GM12801 (cell line): ENCODE measurements around the gene TRPV6.

Experiments
- TF ChIP-seq, protein P1 (sequence below): IDR thresholded peaks from one replicate; pipeline ENCODE4 v1.5.1; 2011; ENCODE audit warnings: control low read depth; ENCODE audit not compliant: insufficient read length; ENCODE audit errors: extremely low read depth

Gene TRPV6

GRCh38 chr7:142927085-142927745, 41.7 kb upstream of the TRPV6 start:
- TF ChIP-seq, protein P1, sequence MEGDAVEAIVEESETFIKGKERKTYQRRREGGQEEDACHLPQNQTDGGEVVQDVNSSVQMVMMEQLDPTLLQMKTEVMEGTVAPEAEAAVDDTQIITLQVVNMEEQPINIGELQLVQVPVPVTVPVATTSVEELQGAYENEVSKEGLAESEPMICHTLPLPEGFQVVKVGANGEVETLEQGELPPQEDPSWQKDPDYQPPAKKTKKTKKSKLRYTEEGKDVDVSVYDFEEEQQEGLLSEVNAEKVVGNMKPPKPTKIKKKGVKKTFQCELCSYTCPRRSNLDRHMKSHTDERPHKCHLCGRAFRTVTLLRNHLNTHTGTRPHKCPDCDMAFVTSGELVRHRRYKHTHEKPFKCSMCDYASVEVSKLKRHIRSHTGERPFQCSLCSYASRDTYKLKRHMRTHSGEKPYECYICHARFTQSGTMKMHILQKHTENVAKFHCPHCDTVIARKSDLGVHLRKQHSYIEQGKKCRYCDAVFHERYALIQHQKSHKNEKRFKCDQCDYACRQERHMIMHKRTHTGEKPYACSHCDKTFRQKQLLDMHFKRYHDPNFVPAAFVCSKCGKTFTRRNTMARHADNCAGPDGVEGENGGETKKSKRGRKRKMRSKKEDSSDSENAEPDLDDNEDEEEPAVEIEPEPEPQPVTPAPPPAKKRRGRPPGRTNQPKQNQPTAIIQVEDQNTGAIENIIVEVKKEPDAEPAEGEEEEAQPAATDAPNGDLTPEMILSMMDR, result no peak

DNA sequence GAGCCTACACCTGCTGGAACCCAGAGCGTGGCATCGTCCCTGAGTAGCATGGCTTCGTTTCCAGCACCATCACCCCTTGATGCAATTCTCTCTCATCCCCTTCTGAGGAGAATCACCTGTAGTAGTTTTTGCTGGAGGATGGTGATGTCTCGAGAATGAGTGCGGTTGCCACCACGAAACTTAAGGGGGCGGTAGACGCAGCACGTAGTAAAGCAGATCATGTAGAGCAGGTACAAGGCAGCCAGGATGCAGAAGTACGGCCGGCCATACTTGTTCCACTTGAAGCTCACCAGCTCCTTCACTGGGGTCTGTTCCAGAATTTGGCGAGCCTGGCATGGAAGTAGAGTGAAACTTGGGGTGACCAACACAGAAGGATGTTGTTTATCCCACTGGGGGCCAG, 39.9 kb upstream of the TRPV6 start:
- TF ChIP-seq, protein P1, result no peak

- TF ChIP-seq, protein P1, result no peak
Observed at GRCh38 chr7:142923391-142923790, 37.8 kb upstream of the TRPV6 start.

DNA sequence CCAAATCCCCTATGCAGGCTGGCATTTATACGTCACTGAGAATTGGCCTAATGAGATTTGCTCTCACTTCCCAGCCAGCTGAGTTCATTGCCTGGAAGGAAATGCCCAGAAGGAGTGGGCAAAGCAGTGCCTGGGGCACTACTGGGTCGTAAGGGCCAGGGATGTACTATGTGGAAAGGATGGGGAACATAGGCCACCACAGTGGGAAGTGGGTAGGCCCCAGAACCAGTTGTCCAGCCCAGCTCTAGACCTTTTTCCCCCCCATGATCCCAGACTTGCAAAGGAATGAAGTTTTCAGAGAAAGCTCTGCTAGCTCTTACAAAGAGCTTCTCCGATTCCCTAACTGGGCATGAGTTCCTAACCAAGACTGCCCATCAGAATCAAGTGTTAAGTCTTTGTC, 34.1 kb upstream of the TRPV6 start:
- TF ChIP-seq, protein P1, result no peak

- TF ChIP-seq, protein P1, result no peak
Observed at GRCh38 chr7:142918901-142919300, 33.4 kb upstream of the TRPV6 start.

DNA sequence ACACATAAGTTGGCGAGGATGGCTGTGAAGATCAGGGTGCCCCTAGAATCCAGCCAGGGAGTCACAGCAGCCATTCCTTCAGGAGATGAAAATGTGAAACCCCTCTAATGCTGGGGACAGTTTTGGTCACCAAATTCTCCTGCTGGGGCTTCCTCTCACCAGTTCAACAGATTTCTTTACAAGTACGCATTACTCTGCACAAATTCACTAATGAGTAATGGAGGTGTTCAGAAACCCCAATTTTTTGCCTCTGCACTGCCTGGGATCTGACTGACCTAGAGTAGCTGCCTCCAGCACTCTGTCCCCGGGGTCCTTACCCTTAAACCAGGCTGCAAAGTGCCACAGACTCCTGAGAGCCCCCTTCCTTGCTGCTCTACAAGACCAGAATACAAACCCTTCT, 31.9 kb upstream of the TRPV6 start:
- TF ChIP-seq, protein P1, result no peak

DNA sequence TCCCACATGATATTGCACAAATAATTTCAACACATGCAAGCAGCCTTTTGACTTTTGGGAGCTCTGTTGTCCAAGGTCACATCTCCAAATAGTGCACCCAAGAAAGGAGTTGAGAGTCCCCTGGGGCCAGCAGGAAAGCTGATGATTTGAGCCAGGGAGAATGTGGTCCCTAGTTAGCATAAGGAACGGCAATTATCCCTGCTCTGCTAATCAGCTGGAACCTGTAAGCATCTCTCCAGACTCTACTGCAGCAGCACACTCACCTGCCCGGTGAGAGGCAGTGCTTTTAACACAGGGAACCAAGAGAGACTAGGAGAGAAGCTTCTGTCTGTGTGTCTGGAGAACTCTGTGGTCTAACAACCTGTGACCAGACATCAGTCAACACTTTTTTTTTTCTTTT, 31.0 kb upstream of the TRPV6 start:
- TF ChIP-seq, protein P1, result no peak
